ENCODE results near the gene DISP2. TPM values are rescaled to one million over a fixed set of nuclear protein-coding genes. Genes with fewer than 3 reads are reported as not detected.

The DISP2 gene
- total and polyA plus RNA-seq, 9 of the 15 experiments (the other 6 are each of a cell fraction or from before 2014, with no cell fraction given): 0.06 to 0.89 (median 0.15) TPM; not detected in 1

DNA sequence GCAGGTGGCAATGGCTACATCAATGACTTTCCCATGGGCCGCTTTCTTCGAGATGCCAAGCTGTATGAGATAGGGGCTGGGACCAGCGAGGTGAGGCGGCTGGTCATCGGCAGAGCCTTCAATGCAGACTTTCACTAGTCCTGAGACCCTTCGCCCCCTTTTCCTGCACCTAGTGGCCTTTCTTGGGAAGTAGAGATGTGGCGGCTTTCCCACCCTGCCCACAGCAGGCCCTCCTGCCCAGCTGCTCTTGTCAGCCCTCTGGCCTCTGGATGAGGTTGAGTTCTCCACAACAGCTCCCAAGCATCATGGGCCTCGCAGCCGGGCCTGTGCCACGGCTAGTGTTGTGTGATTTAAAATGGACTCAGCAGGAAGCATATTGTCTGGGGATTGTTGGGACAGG, 60.1 kb downstream of the DISP2 start:
- WGBS (ENCODE audit: insufficient coverage, low coverage, missing lambda C conversion rate): 76% methylated on average over 10 of the region's 10 CpGs
- Histone ChIP-seq H3K4me1 (replicated peaks in 1 of 2; ENCODE audit: control insufficient read depth in 2 of 2, insufficient read depth in 2 of 2, low read length in 2 of 2) (peaks cover 0 to 14% of the 10 kb centered on the region in 2 experiments; a peak in 3 of 5 replicates), H3K9me3 (replicated peaks; ENCODE audit: control insufficient read depth, insufficient read depth, low read depth, low read length) (no peaks in the 10 kb centered on the region), H2AFZ (ENCODE audit: low read depth, low read length) (no peak overlapping the region), H4K20me1 (replicated peaks; ENCODE audit: control insufficient read depth, insufficient read depth, low read length) (no peaks in the 10 kb centered on the region), H3K4me3 (no peak overlapping the region), H3K36me3 (ENCODE audit: control insufficient read depth, insufficient read depth, low read length) (no peaks in the 10 kb centered on the region), H3K27ac (ENCODE audit: extremely low read depth, low read depth, low read length) (no peak overlapping the region), H3K4me2 (ENCODE audit: insufficient read depth, low read length) (no peak overlapping the region), H3K9me1 (ENCODE audit: control insufficient read depth, insufficient read depth, low read length) (no peaks in the 10 kb centered on the region), H3K79me2 (ENCODE audit: control insufficient read depth, insufficient read depth, low read length) (no peaks in the 10 kb centered on the region), H3K9ac (ENCODE audit: insufficient read depth in 1 of 2, low read depth in 2 of 2, low read length in 2 of 2) (no peak overlapping the region; a peak in 1 of 4 replicates), H3K27me3 (ENCODE audit: control insufficient read depth in 2 of 2, insufficient read depth in 2 of 2, low read length in 2 of 2) (no peaks in the 10 kb centered on the region)
- in situ Hi-C loops (cut with MboI) (no loop called here), intact Hi-C loops (cut with micrococcal nuclease) (no loop called here)
- TF ChIP-seq, protein P1, sequence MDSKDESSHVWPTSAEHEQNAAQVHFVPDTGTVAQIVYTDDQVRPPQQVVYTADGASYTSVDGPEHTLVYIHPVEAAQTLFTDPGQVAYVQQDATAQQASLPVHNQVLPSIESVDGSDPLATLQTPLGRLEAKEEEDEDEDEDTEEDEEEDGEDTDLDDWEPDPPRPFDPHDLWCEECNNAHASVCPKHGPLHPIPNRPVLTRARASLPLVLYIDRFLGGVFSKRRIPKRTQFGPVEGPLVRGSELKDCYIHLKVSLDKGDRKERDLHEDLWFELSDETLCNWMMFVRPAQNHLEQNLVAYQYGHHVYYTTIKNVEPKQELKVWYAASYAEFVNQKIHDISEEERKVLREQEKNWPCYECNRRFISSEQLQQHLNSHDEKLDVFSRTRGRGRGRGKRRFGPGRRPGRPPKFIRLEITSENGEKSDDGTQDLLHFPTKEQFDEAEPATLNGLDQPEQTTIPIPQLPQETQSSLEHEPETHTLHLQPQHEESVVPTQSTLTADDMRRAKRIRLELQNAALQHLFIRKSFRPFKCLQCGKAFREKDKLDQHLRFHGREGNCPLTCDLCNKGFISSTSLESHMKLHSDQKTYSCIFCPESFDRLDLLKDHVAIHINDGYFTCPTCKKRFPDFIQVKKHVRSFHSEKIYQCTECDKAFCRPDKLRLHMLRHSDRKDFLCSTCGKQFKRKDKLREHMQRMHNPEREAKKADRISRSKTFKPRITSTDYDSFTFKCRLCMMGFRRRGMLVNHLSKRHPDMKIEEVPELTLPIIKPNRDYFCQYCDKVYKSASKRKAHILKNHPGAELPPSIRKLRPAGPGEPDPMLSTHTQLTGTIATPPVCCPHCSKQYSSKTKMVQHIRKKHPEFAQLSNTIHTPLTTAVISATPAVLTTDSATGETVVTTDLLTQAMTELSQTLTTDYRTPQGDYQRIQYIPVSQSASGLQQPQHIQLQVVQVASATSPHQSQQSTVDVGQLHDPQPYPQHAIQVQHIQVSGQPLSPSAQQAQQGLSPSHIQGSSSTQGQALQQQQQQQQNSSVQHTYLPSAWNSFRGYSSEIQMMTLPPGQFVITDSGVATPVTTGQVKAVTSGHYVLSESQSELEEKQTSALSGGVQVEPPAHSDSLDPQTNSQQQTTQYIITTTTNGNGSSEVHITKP (IDR thresholded peaks at IDR 0.05; ENCODE audit: partially characterized antibody): no peak
- TF ChIP-seq, protein P2, sequence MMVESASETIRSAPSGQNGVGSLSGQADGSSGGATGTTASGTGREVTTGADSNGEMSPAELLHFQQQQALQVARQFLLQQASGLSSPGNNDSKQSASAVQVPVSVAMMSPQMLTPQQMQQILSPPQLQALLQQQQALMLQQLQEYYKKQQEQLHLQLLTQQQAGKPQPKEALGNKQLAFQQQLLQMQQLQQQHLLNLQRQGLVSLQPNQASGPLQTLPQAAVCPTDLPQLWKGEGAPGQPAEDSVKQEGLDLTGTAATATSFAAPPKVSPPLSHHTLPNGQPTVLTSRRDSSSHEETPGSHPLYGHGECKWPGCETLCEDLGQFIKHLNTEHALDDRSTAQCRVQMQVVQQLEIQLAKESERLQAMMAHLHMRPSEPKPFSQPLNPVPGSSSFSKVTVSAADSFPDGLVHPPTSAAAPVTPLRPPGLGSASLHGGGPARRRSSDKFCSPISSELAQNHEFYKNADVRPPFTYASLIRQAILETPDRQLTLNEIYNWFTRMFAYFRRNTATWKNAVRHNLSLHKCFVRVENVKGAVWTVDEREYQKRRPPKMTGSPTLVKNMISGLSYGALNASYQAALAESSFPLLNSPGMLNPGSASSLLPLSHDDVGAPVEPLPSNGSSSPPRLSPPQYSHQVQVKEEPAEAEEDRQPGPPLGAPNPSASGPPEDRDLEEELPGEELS (CRISPR knock-in tag; IDR thresholded peaks at IDR 0.05; ENCODE audit: borderline replicate concordance): no peak
- no peak for TF ChIP-seq ZFPM2 (CRISPR knock-in tag; IDR thresholded peaks at IDR 0.05)
- no peak for TF ChIP-seq ZSCAN32 (CRISPR knock-in tag; IDR thresholded peaks at IDR 0.05)
- FAIRE-seq (no peak), DNase-seq (ENCODE audit: extremely low read depth in 1 of 4, low spot score in 3 of 4) (no peak), ATAC-seq (no peak)
- no TSS peak for BruUV-seq (replicated peaks)
- ChIA-PET CTCF (ENCODE audit: low intra/inter-chr PET ratio) (no interaction called here), POLR2A (interaction anchor here (0.9 kb wide), 1 partner anchor 11 kb away, joined by 3 read pairs; no protein-coding TSS in a partner anchor)

Data from K562 (cell line).